ENCODE results near the gene NCAPG2.

NCAPG2 gene, protein sequence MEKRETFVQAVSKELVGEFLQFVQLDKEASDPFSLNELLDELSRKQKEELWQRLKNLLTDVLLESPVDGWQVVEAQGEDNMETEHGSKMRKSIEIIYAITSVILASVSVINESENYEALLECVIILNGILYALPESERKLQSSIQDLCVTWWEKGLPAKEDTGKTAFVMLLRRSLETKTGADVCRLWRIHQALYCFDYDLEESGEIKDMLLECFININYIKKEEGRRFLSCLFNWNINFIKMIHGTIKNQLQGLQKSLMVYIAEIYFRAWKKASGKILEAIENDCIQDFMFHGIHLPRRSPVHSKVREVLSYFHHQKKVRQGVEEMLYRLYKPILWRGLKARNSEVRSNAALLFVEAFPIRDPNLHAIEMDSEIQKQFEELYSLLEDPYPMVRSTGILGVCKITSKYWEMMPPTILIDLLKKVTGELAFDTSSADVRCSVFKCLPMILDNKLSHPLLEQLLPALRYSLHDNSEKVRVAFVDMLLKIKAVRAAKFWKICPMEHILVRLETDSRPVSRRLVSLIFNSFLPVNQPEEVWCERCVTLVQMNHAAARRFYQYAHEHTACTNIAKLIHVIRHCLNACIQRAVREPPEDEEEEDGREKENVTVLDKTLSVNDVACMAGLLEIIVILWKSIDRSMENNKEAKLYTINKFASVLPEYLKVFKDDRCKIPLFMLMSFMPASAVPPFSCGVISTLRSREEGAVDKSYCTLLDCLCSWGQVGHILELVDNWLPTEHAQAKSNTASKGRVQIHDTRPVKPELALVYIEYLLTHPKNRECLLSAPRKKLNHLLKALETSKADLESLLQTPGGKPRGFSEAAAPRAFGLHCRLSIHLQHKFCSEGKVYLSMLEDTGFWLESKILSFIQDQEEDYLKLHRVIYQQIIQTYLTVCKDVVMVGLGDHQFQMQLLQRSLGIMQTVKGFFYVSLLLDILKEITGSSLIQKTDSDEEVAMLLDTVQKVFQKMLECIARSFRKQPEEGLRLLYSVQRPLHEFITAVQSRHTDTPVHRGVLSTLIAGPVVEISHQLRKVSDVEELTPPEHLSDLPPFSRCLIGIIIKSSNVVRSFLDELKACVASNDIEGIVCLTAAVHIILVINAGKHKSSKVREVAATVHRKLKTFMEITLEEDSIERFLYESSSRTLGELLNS

DNA sequence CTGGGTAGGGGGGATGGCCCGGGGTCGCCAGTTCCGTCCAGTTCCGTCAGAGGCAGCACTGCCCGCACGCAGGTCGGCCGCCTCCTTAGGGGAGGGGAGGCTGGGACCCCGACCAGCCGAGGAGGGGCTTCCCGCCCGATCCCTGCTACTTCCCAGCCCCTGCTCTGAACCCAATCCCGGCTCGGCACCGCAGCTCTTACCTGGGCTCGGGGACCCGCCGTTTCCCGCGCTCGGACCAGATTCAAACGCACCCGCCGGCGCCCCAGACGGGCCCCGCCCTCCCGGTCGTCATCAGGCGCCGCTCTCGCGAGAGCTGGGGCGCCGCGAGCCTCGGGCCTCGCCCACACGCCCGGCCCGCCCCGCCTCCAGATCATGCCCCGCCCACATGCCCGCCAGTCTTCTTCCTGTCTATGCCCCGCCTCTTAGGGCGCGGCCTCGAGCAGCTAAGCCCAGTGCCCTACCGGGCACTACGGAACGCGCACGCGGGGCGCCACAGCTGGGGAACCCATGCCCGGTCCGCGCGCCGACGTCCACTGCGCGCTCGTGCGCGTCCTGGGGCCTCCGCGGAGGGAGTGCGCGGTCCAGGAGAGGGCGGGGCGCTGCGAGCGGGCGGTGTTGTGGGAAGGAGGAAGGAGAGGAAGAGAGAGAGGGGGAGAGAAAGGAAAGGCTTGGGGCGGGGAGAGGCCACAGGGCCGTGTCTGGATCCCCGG is at the start of gene NCAPG2:
NCAPG2 (minus strand) TSS at position 281 of the 710 bp plus-strand sequence. CDS start 2,905 bp downstream, outside the sequence.
- peak; percentile 97 for DNase-seq

DNA sequence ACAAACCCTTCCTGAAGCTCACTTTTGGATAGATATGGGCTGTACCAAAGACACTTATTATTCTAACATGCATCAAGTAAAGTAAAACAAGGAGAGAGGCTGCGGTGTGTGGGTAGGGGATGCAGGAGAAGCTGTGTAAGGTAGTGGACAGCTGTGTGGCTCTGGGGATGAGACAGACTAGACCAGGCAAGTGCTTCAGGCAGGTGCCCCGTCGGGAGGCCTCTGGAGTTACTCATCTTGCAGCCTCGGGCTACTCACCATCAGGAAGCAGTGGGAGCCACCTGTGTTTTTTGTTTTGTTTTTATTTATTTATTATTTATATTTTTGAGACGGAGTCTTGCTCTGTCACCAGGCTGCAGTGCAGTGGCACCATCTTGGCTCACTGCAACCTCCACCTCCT is 49.3 kb upstream of the NCAPG2 start:
- no peak for DNase-seq

DNA sequence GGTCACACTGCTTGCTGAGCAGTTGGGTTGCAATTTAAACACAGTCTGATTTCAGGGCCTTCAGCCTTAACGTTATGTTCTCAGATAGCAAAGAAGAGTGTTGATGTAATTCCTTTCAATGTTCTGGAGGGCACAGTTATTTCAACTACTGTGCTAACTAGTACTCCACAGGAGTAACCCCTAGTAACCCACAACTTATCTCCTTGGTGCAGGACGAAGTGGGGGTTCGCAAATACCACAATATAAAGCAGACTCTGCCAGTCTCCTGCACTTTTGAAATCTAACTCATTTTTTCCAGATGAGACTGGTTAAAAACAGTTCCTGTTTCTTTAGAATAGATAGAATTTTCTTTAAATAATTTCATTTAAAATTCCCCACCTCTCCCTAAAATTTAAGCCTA is 47.1 kb upstream of the NCAPG2 start:
- no peak for DNase-seq

DNA sequence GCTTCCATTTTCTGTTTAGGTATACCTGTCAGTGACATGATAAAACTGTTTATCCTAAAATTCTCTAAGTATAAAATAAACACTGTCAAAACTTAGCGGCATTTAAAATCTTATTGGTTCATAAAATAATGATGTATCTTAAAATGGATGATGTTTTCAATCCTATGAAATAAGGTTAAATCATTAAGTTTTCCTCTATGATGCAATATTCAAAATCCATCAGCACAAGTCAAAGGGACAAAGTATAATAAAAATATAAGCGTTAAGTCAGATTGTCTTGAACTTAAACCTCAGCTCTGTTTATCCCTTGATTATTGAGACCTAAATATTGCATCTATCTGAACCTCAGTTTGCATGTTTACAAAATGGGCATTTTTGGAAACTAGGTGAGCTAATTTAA is 46.6 kb upstream of the NCAPG2 start:
- no peak for DNase-seq

DNA sequence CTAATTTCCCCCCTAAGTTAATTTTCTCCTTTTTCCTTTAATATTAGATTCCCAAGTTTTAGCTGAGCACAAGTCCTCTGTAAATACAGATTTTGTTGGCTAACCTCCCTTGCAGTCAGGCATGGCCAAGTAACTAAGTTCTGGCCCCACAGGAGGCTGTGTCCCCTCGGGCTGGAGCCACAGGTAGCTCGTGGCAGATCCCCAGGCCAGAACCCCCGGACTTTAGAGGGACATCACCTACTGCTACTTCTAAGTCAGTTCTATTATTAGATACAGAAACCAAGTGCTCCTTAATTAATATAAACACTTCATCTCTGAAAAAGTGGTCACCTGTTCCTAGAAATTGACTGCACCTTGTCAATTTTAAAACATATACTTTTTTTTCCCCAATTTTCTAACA is 46.1 kb upstream of the NCAPG2 start:
- DNase-seq: no peak

DNA sequence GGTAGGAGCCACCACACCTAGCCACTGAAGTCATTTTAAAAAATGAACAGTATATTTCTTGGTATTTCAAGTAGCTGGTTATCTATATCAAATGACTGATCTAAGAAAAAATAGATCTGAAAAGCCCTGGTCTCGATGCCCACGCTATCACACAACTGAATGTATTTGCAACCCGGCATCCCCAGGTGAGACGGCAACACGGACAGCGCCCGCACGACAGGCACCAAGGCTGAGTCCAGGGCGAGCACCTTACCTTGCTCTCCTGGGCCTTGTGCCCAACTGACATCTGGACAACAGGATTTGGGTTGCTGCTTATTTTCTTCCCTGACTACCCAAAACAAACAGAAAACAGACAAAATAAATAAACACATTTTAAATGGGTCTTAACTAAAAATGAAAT is 44.8 kb upstream of the NCAPG2 start:
- no peak for DNase-seq

DNA sequence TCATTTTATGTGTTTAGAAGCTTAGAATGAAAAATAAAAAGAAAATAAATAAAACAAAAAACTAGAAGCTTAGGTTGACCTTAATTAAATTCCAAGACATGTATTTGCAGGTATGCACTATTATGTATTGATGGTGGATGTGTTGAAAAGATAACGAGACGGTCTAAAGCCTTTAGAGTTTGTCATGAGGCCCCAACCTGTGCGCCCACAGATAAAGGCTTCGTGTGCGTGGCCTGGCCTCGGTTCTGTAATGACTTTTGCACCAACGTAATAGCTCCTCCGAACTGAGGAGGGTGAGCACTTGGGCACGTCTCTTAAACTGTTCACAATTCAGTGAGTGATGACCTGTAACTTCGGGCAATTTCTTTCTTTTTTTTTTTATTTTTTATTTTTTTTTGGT is 43.7 kb upstream of the NCAPG2 start:
- no peak for DNase-seq

DNA sequence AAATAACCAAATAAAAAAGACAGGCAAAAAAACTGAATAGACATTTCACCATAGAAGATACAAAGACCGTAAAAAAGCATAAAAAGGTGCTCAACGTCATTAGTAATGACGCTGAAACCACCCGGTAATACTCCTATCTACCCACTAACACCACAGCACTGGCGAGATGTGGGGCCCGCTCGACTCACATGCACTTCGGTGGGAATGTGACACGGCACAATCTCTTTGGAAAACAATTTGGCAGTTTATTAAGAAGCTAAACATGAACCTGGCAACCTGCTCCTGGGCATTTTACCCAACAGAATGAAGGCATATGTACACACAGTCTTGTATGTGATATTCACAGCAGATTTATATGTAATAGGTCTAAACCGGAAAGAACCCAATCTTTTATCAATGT is 42.8 kb upstream of the NCAPG2 start:
- no peak for DNase-seq

DNA sequence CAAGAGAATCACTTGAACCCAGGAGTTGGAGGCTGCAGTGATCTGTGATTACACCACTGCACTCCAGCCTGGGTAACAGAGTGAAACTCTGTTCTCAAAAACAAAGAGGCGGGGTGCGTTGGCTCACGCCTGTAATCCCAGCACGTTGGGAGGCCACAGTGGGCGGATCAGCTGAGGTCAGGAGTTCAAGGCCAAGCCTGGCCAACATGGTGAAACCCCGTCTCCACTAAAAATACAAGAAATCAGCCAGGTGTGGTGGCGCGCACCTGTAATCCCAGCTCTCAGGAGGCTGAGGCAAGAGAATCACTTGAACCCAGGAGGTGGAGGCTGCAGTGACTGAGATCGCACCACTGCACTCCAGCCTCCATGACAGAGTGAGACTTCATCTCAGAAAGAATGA is 42.4 kb upstream of the NCAPG2 start:
- no peak for DNase-seq

DNA sequence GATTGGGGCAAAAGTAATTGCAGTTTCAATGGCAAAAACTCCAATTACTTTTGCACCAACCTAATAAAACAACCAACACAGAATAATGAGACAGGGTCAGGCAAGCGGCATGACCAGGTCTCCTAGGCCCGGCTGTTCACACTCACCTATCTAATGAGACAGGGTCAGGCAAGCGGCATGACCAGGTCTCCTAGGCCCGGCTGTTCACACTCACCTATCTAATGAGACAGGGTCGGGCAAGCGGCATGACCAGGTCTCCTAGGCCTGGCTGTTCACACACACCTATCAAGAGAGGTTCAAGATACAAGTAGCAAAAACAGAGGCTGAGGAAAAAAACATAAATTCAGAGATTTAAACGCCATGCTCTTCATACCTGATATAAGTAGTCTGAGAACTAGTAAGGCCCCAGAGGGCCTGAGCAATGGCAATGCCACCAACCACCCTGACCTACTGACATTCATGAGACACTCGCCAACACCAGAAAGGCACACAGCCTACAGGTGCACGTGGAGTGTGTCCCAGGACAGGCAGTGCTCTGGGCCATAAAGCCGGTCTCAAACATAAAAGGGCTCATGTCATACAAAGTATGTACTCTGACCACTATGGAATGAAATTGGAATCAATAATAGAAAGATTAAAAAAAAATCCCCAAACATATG is 40.6 kb upstream of the NCAPG2 start:
- DNase-seq: no peak

DNA sequence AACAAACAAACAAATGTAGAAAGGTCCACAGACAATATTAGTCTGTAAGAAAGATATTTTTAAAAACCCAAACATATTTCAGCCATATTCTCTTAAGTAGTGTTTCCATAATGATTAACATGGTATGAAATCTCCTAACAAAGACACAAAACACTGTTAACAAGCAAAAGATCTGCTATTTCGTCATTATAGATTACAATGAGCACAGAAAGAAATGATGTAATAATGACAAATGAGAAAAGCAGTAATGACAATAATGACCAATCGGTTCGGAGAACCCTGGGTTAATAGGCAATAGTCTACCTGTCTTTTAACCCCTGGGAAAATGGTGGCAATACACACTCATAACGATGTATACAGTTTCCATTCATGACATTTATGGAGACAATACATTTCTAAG is 39.5 kb upstream of the NCAPG2 start:
- DNase-seq: no peak

DNA sequence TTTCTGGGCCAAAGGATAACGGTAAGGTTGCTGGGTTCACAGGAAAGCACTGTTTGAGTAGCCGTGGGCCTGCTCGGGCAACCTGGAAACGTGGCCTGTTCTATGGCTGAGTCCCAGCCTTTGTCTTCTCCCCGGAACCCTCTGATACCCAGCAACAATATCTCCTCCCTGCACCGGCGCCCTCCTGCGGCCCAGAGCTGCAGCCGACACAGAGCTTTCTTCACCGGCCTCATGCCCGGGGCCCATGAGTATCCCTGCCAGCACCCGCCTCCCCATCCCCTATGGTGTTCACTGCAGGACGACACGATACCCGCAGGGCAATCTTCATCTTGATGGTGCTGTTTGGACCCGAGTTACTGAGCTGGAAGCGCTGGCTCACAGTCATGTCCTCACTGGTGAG is 38.6 kb upstream of the NCAPG2 start:
- DNase-seq: no peak

DNA sequence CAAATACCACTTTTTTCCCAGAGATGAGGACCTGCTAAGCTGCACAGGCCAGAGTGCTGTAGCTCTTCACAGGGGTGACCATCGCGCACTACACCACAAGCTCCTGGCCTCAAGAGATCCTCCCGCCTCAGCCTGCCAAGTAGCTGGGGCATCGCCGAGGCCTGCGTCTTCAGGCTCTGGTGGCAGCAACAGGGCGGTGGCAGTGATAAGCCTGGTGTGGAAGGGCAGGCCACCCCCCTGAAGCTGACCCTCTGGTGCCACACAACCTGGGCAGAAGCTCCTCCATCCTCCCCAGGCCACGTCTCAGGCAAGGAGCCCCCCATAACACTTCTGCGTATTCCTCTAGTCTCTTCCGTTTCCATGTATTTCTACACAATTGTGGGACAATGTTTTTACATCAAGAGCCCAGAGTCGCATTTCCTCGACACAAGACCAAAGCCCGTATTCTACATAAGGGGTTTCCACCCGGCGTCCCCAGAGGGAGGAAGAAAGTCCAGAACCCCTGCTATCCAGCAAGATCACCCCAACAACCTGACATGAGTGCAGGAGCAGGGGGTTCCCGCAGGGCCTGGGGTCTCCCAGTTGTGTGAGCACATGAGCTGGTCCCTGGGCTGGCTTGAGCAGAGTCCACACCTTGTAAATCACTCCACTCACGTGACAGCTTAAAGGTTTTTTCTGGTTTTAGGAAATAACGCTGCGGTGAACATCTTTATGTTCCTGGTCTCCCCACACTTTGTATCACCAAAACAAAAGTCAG is 37.6 kb upstream of the NCAPG2 start:
- DNase-seq: no peak

DNA sequence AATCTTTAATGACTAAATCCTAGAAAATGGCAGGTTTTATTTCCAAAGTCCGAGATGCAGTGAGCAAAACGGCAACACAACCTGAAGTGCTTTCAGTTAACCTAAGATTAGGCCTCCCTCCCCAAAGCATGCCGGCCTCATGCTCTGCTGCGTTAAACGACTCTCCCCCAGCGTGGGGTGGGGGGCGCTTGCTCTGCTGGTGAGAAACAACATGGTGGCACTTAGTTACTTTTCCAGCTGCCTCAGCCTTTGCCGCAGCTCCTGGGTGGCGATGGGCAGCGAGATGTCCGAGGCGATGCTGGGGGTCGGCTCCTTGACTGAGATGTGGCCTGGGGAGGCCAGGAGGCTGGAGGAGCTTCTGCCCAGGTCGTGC is 36.7 kb upstream of the NCAPG2 start:
- DNase-seq: no peak

DNA sequence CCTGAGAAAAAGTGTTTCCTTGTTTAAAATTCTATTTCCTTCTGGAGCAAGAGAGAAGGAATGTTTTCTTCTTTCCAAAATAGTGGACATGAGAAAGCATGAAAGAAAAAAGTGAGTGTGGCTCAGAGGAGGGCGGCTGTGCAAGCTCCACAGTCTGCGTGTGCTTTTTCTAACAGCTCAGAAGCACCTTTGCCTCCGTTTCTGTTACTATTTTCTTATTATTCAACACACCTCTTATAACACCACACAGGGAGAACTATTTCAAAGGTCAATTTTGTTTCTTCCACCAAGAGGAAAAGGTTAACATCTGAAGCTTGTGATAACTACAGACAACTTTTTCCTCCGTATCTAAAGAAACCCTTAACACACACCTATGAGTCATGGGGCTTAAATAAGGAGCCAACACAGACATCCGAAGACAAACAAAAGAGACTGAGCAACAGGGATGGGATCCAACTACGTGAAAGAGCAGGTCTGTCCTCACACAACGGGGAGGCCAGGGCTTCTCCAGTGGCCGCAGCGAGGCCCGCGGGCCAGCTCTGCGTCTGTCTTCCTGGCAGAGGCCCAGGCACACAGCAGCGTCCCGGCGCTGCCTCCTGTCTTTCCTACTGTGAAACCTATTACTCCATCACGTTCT is 36.2 kb upstream of the NCAPG2 start:
- DNase-seq: peak; percentile 28

DNA sequence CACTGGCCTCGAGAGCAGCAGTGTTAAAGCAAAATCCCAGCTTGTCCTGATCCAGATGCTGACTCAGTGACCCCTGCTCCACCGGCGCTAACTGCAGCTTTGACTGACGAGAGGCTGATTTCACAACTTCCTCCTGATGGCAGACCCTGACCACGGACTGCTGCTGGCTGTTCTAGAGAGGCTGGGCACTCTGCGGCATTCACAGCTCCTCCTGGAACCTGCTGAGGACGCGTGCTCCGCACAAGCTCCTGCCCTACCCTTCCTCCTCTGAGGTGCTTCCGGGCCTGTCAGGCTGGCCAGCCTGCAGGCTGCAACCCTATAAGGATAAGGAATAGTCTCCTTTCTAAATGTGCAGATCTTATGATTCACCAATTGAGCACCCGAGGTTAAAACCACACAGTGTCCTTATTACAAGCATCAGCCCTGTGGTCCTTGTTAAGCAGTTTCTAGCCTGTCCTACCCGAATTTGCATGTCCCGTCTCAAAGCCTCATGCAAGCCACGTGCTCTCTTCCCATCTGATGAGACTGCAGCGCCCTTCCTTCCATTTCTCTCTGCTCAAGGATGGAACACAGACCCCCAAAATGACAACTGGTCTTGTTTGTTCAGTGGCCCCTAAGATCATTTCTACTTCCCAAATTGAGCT is 35.5 kb upstream of the NCAPG2 start:
- DNase-seq: no peak

DNA sequence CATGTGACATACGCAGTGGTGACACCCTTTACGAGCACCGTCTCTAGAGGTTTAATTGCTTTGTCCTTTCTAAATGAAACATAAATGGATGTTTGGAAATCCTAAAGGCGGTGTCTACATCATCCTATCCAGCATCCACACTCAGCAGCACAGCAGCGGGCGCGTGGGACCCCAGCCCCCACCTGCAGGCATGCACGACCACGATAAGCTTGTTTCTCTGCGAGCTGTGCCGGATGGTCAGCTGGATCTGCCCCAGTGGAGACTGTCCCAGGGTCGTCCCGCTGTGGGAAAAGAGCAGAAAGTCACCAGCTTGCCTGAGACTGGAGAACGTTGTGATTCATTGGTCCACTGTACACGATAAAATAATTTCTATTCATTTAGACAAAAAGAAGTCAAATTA is 34.2 kb upstream of the NCAPG2 start:
- no peak for DNase-seq

DNA sequence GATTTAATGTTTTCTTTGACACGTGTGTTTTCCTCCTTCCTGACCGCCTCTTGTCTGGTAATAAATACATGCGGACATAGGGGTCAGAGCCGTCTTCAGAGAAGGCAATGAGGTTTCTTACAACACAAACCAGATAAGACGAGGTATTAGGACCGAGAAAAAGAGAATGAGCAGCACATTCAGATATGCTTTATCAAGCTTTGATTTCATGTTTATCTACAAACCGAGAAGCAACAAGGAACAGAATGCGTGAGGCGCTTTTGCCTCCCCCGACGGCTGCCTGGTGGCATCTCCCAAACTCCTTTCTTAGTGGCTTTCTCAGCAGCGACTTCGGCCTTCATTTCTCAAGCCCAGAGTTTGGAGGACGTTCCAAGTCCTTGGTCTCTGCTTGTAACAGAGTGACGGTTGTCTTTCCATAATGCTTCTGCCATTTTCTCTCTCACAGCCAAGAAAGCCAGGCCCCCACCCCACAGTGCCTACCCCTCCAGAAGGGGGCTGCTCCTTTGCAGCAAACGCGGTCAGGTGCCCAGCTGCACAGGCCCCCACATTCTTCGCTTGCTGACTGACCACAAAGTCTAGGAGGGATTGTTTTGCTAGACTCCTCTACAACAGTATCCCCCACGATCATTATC is 32.6 kb upstream of the NCAPG2 start:
- no peak for DNase-seq

DNA sequence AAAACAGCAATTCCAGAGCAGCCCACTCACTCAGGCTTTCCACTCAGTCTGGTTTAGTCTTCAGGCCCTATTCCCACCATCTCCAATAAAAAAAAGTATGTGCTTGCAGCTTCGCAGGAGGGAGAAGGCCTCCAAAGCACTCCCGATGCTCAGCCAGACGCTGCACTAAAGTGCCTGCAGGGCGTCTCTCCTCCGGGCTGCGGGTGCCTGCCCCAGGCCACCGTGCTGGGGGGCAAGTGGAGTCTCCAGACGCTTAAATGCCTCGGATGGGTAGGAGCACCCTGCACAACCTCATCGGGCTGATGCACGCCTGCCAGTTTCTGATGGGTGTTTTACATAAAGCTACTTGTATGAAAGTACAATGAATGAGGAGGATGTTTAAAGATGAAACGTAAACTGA is 31.3 kb upstream of the NCAPG2 start:
- DNase-seq: no peak

DNA sequence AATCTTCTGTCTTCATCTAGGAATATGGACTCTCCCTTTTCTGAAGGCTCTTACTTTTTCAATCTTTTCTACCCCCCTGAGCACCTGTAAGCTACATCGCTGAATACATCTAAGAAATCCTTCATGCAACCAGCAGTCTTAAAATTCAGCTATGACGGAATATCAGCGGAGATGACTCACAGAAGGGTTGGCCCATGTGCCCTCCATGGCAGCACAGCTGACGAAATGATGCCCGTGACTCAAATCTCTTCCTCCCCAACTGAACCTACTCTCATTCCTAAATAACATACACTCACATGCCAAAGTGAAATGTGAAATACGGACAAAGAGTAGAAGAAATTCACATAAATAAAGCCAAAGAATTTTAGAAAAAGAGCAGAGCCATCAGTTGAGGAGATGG is 30.3 kb upstream of the NCAPG2 start:
- no peak for DNase-seq
